Measurements from ENCODE around the gene PAQR6.

DNA sequence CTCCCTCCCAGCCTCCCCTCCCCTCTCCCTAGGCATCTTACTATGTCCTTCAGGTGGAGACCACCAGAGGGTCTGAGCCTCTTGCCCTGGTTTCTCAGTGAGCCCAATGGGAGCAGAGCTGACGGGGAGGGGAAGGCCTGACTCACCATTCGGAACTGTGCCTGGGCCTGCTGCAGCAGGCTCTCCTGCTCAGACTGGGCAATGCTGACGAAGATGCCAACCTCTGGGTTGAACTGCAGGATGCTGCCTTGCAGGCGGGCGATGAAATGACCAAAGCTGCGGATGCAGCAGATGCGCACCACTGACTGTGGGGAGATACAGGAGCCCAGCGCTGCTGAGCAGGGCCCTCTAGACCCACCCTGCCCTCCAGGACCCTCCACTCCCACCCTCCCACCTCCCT lies 11.0 kb upstream of the PAQR6 start:
- no peak for TF ChIP-seq CTCF (IDR thresholded peaks at IDR 0.05)
- TF ChIP-seq SIN3A (IDR thresholded peaks at IDR 0.05; ENCODE audit: borderline replicate concordance, insufficient read depth, low read depth, low read length) = no peak

Measured in Panc1 (cell line).